Measurements from ENCODE around the gene LRFN4.

Gene LRFN4

GRCh38 chr11:66894141-66894540, 37.3 kb downstream of the LRFN4 start:
- FAIRE-seq: no peak

- no peak for FAIRE-seq
These were observed 45.1 kb downstream of the LRFN4 start for GRCh38 chr11:66901964-66902390.

GRCh38 chr11:66902486-66903177, 45.8 kb downstream of the LRFN4 start:
- FAIRE-seq: no peak

DNA sequence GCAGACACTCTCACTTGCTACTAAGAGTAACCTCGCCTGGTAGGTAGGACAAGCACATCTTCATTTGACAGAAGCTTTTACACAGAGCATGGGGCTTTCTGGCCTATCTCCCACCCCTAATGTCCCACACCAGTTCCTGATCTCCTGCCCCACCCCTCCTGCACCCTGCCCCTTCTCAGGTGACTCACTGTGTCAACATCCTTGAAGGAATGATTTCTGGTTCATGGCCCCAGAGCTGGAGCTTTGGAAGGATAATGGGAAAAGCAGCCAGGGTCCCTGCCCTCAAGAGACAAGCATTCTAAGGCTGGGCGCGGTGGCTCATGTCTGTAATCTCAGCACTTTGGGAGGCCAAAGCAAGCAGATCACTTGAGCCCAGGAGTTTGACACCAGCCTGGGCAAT, 47.2 kb downstream of the LRFN4 start:
- FAIRE-seq: no peak

DNA sequence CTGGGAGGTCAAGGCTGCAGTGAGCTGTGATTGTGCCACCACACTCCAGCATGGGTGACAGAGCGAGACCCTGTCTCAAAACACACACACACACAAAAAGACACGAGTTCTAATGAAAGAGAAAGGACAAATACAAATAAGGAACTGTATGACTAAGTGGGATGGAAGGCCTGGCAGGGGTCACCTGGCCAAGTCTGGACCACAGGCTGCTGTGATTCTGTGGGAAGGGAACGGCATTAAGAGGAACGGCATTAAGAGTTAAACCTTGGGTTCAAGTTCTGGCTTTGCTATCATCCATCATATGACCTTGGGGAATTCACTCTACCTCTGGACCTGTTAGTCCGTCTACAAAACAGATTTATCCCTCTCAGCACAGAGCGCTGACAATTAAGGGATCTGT, 47.7 kb downstream of the LRFN4 start:
- no peak for FAIRE-seq

- FAIRE-seq: no peak
These were observed 48.2 kb downstream of the LRFN4 start for GRCh38 chr11:66904981-66905521.

DNA sequence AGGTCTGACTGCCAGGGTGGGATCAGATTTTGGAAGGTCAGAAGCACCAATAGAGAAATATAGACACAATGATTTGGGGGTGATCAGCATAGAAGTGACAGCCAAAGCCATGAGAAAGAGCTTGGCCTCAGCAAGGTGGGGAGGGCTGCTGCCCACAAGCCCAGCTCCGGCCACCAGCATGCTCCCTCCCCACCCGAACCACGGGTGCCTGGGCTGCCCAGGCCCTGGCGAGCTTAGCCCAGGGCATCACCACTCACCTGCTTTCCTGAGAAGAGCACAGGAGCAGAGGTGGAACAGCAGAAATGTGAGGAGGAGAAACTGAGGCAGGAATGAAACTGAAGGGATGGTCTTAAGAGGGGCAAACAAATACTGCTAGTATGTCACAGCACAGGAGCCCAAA, 48.8 kb downstream of the LRFN4 start:
- FAIRE-seq: no peak

DNA sequence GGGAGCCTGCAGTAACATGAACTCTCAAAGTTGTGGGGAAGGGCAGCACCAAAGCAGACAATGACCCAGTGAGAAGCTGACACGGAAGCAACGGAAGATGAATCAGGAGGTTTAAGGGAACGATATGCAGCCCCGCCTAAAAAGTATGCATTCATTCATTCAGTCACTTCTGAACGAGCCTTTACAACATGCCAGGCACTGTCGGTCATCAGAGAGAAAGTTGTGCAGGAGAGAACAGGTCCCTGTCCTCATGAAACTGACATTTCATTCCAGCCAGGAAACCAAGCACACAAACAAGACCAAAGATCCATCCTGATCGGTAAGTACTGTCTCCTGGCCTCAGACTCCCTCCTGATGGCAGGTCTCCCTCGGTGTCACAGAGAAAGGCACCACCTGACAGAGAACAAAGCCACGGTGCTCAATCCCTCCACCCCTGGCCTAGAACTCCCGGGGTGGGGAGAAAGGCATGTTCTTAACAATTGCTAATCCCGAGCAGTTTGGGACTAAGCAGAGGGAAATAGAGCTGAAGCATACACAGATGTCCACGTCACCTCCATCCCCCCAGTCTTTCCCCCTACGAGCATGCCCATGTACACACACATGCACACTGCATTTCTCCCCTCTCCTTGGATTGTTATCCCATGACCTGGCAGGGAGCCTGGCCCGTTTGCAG, 49.3 kb downstream of the LRFN4 start:
- no peak for FAIRE-seq

DNA sequence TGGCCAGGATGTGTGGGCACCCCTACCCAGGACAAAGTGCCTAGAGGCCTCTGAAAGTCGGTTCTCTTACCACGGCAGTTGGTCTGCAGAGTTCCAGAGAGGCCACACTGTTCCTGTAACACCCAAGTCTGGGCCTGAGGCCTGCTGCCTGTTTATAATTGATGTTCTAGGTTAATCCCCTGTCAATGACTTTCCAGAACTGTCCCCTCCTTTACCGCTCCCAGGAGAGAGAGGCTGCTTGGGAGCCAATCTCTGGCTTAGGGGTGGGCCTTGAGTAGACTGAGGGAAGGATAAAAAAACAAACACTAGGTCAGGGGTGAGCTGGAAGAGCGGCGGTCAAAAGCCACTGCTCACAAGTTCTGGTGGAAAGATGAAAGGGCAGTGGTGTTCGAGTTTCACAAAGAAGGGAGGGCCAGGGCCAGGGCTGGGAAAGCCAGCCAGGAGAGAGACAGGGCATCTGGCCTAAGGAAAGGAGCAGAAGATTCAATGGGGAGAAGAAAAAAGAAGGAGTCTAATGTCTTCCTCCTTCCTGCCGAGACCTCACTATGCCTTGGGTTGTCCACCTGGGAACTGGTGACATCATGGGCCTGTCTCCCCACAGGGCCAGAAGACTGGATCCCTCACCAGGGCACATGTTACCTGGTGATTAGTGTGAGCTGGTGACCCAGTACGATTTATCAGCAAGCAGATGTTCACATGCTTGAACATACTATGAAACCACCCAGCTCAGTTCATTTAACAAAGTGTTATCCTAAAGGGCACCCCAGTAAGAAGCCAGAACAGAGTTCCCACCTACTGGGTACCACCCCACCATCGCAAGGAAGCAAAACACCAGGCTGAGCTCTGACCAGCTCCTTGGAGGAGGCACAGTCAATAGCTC, 51.1 kb downstream of the LRFN4 start:
- FAIRE-seq: no peak

- FAIRE-seq: no peak
These were observed 52.3 kb downstream of the LRFN4 start for GRCh38 chr11:66909181-66909580.

DNA sequence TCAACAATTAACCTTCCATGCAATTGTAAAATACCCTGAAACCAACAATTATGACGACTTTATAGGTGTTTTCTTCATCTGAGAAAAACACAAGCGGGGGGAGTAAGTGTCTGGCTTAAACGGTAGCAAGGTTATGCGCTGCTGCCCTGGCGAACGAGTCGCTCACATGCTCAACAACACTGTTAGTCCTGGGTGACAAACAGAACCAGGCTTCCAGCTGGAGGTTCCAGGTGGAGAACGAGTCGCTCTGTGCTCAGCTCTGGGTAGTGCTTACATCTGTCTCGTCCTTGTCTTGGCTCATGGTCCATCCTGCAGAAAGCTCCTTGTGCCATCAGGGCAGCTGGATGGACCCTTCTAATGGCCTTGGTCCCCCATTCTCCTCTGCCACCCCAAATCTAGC, 53.2 kb downstream of the LRFN4 start:
- FAIRE-seq: no peak
